Dermis blood vessel endothelial cell (primary cell): Measurements from ENCODE around the gene PTH2. TPM values are rescaled to one million over a fixed set of nuclear protein-coding genes. Genes with fewer than 3 reads are reported as not detected.

Experiments
- DNase-seq: peaks from one replicate; pipeline ENCODE4 v3.0.0; 2010
- total RNA-seq: library from RNA; depleted of rRNA; stranded (reverse); fragments of >200 nt; gene quantifications from 2 replicates; pipeline ENCODE4 v1.2.3, GENCODE V29; 2014

The PTH2 gene
- total RNA-seq, 1 donor from 2014 or later = not detected

DNA sequence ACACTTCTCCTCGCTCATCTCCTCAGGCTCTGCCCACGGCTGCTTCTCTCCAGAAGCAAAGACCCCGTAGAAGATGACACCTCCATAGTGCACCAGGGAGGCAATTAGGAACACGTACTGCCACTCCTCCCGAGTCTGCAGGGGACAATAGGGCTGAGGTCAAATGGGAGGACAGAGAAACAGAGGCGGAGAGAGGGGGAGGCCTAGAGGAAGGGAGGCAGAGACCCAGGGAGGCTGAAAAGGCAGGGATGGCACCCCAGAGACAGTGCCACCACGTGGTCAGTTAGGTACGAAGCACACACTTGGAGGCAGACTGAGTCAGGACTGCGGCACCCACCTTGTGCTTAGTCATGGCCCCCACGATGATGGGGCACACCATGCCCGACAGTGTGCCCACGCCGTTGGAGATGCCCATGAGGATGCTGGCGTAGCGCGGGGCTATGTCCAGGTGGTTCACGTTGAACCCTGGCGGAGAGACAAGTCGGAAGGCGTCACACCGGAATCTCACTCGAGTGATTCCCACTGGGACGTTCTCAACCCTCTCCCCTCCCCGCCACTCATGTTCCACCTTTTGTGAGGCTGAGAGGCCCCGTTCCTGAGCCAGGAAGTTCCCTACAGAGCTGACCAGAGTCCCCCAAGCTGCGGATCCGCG lies 7.6 kb upstream of the PTH2 start:
- DNase-seq = peak; percentile 28

DNA sequence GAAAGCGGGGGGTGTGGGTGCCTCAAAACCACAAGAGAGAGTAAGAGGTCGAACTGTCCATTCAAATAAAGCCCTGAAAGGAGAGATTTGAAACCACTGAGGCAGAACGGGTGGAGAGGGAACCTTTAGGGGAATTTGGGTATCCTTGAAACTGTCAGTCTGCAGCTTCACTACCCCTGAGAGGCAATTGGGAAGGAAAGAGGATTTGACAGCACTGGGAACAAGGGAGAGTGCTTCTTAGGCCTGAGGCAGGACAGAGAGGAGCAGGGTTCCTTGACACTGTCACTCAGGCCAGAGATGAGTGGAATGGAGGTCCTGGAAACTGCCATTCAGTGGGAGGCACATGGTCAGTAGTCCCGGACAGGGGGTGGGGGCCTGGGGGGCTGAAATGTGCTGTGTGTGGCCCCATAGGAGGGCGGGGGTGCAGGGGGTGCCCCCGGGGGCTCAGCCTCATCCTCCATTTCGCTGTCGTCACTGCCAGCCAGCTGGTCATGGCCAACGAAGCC lies 7.0 kb upstream of the PTH2 start:
- DNase-seq = no peak

DNA sequence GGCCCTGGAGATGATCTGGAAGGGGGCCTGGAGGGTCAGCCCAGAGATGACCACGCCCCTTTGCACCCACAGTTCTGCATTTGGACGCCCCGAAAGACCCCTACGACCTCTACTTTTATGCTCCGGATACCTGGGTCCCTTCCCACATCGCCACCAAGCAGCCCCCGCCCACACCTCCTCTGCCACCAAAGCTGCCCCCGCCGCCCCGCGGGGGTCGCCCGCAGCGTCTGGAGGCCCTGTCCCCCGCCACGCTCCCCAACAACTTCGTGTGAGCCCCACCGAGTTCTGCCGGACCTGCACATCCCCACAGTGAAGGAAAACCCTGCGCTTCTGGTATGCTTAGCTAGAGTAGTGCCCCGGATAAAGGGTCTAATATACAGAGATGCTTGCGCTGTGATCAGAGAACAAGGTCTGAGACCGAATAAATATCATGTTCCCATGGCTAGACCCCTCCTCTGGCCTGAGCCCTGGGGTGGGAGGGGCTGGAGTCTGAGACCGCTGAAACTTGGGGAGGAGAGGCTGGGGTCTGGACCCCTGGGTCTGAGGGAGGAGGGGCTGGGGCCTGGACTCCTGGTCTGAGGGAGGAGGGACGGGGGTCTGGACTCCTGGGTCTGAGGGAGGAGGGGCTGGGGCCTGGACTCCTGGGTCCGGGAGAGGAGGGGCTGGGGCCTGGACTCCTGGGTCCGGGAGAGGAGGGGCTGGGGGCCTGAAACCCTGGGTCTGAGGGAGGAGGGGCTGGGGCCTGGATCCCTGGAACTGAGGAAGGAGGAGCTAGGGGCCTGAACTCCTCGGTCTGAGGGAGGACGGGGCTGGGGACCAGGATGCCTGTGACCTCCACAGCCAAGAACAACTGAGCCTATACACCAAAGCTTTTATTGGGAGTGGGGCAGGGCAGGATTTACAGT lies 5.6 kb upstream of the PTH2 start:
- no peak for DNase-seq

DNA sequence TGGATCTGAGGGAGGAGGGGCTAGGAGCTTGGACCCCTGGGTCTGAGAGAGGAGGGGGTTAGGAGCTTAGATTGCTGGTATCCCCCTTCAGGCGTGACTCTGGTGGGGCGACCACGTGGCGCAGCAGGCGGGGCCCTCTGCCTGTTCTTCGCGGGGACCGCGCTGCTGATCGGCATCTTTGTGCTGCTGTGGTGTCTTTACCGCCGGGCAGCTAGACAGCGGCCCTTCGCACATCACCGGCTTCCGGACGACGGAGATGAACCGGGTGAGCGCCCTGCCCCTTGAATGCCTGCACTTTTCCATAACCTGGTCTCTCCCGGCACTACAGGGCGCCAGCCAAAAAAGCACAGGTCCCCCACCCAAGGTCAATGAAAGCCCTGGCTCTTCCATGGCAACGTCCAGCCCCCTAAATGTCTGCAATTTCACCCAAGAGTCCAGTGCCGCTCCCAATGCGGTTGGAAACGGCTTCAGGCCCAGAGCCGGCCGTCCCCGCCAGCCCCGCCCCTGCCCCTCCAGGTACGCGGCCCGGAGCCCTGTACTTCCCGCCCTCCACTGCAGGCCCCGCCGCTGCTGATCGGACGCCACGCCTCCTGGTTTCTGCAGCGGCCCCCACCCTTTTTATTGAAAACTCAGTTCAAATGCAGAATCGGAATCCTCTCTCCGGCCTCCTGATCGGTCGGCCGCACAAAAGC lies 4.8 kb upstream of the PTH2 start:
- no peak for DNase-seq

DNA sequence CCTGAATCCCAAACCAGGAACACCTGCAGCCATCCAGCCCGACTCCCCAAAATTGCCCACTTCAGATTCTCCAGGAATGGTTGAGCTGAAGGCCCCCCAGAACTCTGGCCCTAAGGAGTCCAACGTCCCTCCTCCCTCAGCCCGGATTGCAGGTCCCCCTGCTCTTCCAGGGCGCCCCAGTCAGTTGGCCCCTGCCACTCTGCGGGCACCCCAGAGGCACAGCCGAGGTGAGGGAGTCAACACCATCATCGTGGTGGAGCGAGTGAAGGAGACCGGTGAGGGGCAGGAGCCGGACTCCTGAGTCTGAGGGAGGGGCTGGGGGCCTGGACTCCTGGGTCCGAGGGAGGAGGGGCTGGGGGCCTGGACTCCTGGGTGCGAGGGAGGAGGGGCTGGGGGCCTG lies 4.1 kb upstream of the PTH2 start:
- DNase-seq = no peak

DNA sequence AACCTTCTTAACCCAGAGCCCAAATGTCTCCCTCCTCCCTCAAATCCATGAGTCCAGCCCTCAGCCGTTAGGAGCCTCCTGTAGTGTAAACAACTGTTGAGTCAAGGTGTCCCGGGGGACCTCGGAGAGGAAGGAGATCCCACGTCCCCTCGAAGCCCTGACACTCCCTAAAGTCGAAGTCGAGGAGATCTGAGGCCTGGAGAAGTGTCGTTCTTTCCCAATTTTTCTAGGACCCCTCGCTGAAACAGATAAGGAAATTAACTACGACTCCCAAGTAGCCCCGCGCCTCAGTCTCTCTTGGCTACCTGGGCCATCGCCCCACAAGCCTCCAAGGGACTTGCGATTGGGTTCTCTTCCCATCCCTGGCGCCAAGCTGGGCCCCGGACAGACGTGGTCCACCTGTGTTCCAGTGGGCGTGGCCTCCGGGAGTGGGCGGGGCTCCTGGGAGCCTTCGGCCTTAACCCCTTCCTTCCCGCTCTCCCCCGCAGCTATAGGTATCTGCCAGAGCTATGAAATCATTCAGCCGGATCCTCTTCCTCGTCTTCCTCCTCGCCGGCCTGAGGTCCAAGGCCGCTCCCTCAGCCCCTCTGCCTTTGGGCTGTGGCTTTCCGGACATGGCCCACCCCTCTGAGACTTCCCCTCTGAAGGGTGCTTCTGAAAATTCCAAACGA lies 2.8 kb upstream of the PTH2 start:
- DNase-seq = no peak

DNA sequence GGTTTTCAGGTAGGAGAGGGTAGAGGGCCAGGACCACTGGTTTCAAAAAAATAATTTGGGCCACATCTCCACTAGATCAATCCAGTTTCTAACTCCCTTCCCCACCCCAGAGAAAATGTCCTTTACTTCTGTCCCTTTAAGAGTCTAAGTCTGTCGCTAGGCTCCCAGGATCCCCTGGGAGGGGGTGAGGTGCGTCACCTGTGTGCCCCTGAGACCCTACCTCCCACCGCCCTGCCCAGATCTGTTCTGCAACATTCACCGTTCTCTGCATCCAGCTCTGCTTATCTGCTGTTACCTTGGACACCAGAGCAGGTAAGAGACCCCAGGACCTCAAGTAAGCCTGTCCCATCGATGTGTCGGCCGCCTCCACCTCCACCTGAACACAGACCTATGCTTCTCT lies 1.9 kb upstream of the PTH2 start, which contains the start of gene GFY:
GFY (plus strand) TSS at position 211 of the 400 bp plus-strand sequence. CDS start 1,043 bp downstream, outside the sequence.
- no peak for DNase-seq

DNA sequence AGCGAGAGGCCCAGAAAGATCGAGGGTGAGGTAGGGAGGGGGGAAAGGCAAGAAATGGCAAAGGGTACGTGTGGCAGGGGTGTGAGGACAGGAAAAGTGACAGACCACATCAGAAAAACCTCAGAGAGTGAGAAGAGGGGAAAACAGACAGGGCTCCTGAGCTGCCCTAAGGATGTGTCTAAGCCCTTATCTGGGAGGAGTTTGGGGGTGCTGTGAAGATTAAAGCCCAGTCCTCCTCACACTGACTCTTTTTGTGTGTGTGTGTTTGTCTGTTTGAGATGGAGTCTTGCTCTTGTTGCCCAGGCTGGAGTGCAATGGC lies 703 bp upstream of the PTH2 start:
- no peak for DNase-seq

DNA sequence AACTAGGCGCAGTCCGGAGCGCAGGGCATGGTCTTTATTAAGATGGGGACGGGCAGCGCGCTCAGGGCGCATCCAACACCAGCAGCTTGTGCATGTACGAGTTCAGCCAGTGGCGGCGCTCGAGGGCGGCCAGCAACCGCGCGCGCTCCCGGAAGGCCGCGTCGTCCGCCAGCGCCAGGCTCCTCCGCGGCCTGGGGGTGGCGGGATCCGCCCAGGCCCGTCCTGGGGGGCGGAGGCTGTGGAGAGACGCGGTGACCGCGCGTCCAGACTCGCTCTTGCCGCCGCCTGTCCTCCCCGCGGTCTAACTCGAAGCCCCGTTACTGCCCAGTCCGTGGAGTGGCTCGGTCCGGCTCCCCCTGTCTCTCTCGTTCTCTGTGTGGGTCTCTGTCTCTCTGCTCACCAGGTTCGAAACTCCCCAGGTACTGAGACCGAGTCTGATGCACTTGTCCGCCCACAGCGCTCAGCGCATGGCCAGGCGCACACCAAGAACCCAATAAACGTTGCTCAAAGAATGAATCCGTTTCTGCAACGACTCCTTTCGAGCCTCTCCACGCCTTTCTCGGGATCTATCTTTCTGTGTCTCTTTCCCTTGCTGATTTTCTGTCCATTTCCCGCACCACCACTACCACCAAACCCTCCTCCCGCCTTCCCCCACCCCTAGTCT lies 702 bp downstream of the PTH2 start:
- DNase-seq = peak; percentile 56

DNA sequence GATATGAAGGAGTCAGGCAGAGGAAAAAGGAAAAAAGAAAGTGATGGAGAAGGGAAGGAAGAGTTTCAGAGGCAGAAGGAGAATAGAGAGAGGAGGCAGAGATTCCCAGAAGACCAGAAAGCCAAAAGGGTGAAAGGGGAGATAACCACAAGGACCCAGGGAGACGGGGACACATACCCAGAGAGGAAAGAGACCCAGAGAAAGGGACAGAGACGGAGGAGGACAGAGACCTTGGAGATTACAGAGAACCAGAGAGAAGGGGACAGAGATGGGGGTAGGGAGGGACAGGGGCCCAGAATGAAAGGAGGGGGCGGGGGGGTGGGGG lies 1.4 kb downstream of the PTH2 start:
- no peak for DNase-seq

DNA sequence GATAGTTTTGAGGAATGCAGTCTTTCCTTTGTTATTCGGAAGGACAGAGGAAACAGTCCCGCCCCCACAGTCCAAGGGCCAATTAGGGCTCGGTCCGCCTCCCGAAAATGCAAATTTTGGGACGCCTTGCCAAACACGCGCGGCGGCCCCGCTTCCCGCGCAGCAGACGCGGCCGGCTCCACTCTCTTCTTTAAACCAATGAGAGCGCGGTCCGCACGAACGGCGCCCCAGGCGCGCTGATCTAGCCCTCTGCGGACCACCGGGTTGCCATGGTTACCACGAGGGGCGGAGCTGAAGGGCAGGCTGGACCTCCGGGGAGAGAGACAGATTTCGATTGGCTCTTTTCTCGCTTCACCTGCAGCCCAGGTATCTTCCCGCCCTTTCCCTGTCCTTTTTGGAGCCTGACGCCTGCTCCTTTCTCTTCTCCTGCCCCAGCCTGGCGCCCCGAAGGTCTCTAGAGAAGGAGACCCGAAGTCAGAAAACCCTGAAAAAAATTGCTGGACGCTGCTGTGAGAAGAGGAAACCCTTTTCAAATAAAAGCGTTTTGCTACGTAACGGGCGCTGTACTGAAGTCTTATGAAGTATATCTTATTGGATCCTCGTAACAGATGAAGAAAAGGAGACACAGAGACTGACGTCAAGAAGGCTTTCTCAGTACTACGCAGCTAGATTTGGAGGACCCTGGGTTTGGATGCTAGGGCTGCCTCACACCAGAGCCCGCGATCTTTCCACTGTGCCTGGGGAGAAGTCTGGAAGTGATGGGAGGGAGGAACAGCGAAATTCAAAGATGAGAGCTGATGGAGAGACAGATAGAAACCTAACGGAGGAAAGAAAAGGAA lies 2.0 kb downstream of the PTH2 start:
- DNase-seq = peak; percentile 60

DNA sequence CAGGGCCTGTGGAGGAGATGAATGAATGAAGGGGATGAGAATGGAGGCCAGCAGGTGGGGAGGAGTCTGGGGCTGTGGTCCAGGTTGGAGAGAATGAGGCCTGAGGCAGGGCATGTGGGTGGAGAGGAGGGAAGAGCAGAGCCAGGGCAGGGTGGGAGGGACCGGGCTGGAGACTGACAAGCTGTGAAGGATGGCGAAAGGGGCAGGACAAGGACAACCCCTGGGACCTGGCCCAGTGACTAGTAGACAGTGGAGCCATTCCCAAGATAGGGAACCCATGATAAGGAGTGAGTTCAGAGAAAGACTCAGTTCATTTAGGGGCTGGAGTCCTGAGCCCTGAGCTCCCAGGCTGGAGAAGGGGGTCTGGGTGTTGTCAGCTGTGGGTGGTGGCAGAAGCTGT lies 3.0 kb downstream of the PTH2 start:
- no peak for DNase-seq

DNA sequence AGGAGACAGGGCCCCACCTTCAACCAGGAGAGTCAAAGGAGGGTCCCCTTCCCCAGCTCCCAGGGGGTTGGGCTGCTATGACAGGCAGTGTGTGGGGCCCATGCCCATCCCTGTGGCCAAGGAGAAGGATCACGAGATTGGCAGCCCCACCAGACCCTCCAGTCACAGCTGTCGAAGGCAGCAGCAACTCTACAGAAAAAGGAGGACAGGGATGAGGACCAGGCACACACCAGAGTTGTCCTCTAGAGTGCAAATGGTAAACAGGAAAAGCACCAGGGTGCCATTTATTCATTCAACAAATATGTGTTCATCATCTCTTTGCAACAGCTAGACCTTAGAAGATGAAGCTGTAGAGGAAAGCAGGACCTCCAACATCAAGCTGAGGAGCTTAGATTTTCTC lies 4.1 kb downstream of the PTH2 start:
- DNase-seq = no peak

DNA sequence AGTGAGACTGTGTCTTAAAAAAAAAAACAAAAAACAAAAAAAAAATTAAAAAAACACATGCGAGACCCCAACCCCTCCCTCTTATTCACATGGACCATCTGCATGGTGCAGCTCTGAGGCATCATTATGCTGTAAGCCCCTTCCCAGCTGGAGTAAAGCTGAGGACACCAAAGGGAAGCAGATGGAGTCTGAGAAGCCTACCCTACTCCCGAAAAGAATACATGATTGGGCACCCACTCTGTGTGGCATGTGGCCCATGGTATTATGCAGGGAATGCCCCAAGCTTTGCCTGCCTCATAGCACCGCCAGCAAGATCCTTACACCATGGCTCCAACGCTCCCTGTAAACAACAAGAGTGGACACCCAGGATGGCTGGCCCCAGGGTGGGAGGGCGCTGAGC lies 4.7 kb downstream of the PTH2 start:
- DNase-seq = no peak

DNA sequence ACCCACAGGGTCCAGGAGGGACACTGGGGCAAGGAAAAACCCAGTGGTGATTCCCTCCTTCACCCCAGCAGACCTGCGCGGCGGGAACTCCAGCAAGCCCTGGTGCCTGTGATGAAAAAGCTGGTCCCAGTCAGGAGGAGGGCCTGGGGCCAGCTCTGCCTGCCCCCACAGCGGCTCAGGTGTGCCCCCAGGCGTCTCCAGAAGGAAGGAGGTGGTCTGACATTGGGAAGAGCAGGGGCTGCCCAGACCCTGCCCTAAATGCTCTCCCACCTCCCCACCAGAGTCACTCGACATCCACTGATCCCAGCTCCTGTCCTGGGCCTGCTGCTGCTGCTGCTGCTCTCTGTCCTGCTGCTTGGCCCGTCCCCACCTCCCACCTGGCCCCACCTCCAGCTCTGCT lies 6.2 kb downstream of the PTH2 start:
- no peak for DNase-seq

DNA sequence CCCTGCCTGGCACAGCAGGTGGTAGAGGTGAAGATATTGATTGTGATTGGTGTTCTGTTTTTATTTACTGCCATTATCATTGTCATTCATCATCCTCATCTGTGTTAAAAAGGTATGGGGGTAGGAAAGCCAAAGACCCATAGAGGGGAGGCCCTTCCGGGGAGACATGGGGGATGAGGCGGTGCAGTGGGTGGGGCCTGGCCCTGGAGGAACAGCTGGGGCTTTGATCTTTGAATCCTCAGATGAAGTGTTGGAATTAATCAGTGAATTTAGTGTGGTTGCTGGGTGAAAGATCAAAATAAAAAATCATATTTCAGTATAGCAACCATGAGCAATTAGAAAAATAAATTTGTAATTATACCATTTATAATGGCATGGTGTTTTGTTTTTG lies 7.4 kb downstream of the PTH2 start:
- no peak for DNase-seq

DNA sequence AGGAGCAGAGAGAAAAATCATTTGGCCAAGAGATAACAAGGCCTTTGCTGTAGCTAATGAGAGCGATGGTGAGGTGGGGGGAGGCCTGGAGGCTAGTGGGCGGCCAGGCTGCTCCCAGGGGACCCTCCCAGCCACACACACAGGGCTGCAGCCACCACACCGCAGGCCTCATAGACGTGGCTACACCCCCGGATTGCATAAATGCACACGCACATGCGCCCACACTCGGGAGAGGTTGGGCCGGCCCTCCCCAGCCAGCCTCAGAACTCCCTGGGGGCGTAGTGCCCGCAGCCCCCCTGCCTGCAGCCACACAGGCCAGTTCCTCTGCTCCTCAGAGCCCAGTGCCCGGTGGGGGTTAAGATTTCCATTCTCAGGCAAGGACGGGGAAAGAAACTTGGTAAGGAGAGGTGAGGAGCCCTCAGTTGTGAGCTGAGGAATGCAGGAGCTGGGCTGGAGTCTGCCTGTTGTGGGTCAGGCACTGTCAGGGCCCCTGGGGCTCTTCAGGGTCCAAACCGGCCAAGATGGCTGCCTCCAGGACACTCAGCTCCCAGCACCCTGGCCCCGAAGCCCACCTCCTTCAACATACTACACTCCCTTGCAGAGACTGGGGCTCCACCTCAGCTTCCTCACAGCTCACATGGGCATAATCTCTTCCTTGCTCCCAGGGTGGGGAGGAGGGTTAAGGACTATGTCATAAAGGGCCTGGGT lies 8.0 kb downstream of the PTH2 start:
- DNase-seq = no peak

DNA sequence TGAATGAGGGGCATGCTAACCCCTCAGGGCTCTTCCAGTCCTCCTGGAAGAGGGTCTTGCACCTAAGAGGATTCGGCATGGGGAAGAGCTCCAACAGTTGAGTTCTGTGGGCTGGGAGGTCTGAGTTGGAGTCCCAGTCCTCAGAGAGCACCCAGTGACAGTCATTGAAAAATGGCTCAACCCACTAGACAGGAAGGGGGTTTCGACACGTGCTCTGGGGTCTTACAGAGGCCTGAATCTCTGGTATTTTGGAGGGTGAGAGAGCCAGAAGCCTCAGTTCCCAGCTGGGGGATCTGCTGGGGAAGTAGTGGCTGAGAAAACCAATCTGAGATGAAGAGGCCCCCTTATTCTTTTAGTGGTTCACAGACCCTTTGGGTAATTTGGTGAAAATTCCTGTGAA lies 9.0 kb downstream of the PTH2 start:
- no peak for DNase-seq

DNA sequence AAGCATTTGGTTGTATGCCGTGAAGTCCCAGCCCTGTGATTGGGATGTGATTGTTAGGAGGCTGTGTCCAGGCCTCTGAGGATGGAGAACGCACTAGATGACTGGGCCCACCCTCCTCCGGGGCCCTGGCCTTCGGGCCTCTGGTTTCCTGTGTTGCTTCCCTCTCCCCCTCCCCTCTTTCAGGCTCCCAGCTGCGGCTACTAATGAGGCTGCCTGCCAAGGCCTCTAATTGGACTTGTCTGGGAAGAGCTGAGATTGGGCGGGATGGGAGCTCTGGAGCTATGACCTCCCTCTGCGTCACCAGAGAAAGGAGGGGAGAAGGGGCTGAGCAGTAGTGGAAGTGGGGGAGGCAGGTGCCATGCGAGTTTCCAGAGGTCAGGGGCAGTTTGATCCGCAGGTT lies 9.9 kb downstream of the PTH2 start:
- DNase-seq = no peak

DNA sequence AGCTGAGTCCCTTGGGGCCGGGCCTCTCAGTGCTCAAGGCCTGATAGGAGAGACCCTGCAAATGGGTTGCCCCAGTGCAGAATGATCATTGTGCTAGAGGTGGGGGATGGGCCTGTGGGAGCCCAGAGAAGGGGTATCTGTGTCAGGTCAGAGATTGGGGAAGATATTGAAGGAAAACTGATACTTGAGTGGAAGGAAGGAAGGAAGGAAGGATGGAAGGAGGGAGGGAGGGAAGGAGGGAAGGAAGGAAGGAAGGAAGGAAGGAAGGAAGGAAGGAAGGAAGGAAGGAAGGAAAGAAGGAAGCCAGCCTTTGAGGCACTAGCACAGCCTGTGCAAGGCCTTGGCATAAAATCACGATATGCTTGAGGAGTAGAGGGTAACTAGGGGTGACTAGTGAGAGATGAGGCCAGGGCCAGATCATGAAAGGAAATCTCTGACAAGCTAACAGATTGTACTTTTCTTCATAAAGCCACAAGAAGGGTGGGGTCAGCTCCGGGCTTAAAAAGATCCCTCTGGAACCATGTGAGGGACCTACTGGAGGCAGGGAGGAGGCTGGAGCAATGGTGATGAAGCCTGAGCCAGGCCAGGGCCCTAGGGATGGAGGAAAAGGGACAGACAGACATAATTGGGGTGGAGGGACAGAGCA lies 11.4 kb downstream of the PTH2 start:
- no peak for DNase-seq
